Activated T-helper 9 cell treated with anti-CD3 and anti-CD28 coated beads, Interleukin-2, amount 50 U/mL, for 16 hours (primary cell): ENCODE results near the gene AAR2.

ENCODE experiments used
- DNase-seq: peaks from one replicate; pipeline ENCODE4 v3.0.0-alpha.2; 2020; ENCODE audit warnings: low read depth

The AAR2 gene

GRCh38 chr20:36260316-36260715 is 24.0 kb downstream of the AAR2 start:
- no peak for DNase-seq

DNA sequence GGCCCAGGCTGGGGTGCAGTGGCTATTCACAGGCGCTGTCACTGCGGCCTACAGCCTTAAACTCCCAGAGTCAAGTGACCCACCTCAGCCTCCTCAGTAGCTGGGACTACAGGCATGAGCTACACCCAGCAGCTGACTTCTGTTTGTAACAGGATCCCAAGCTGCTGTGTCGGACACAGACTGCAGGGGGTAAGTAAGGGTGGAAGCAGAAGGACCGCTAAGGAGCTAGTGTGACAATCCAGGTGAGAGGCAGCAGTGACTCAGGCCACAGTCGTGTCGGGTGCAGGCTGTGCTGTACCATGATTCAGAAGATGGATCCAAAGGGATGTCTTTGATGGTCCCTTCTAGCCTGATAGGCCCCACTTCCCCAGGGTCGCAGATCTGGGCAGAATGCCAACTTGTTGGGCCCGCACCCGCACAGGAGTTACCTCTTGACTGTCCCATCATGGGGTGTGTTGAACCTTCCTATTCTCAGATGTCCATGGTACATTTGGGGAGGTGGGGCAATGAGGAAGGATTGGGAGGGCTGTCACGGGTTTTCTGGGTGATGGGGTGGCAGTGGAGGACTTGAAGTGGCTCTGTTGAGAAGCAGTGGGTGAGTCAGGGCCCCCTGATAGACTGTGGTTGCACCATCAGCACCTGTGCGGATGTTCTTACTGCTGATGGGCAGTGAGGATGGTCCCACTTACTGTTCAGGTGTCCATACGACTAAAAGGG is 25.3 kb downstream of the AAR2 start:
- no peak for DNase-seq

DNA sequence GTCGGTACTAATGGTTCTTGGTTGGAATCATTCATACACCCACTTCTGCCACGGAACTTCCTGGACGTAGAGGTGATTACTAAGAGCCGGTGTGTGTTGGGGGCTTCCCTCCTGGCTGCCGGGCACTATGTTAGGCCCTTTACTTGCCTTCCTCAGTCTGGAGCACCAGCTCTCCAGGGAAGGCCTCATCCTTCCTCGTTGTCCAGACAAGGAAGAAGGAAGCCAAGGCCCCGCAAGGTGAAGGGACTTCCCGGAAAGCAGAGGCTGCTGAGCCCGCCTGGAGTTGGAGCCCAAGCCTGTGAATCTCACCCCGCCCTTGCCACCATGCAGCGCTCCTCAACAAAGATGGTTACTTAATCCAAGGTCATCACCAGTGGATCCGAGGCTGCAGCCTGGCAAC is 26.2 kb downstream of the AAR2 start:
- no peak for DNase-seq

DNA sequence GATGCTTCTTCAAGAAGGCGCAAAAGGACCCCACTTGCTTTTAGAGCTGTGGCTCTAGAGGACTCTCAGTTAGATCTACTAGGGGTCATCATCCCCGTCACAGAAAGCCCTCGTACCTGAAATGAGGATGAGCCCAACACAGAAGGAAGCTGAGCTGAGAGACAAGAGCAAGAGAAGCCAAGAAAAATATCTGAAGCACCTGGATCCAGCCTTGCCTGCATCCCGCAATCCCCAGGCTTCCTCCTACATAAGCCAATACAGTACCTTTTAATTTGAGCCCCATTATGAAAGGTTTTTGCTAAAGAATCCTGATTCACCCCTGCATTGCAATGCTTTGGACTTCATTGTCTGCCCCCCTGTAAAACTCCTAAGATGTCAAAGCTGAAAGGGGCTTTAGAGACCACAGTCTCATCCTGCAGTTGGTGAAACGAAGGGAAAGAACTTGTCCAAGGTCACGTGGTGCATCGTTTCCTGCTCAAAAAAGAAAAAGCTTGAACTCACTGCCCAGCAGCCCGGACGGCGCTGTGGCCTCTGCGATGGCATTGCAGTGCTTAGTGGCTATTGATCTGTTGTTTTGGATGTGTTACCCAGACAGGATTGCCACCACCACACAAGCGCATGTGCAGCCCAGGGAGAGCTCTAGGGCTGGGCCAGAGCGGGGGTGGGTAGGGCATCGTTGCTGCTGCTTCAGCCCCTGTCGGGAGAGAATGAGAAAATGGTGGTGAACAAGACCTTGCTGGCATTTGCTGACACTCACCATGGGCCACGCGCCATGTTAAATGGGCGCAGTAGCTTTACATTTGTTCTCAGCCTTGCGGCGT is 28.4 kb downstream of the AAR2 start:
- no peak for DNase-seq

GRCh38 chr20:36266189-36266588 is 29.9 kb downstream of the AAR2 start:
- DNase-seq = no peak

DNA sequence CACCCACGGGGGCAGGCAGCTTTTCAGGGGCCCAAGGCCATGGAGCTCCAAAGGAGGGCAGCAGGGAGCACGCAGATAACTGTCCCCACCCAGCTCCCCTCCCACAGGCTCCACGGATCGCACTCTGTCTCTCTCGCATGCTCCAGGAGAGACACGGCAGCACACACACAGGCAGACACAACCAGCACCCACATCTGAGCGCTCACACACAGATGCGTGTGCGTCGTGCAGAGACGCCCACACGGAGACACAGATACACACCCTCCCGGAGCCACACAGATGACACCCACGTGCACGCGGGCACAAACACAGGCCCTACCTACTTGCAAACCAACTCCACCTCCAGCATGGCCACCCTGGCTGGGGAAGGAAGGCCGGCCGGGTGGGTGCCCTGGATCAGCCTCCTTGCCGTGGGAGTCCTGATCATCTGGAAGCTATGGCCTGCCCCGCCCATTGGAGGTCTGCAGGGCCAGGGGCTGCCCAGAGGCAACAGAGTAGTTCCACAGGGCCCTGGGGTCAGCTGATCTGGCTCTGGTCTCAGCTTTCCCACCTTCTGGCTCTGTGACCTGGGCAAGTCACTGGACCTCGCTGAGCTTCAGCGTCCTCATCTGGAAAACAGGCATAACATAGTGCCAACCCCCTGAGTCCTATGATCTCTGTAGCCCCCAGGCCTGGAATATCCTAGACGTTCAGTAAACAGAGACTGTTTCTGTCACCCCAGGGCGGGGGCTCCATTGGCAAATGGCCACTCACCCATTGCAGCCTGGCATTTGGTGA is 31.5 kb downstream of the AAR2 start:
- no peak for DNase-seq

- no peak for DNase-seq
Observed at GRCh38 chr20:36268440-36269342, 32.4 kb downstream of the AAR2 start.

- no peak for DNase-seq
Observed at GRCh38 chr20:36269507-36269906, 33.2 kb downstream of the AAR2 start.

GRCh38 chr20:36270744-36271638 is 34.7 kb downstream of the AAR2 start:
- no peak for DNase-seq

DNA sequence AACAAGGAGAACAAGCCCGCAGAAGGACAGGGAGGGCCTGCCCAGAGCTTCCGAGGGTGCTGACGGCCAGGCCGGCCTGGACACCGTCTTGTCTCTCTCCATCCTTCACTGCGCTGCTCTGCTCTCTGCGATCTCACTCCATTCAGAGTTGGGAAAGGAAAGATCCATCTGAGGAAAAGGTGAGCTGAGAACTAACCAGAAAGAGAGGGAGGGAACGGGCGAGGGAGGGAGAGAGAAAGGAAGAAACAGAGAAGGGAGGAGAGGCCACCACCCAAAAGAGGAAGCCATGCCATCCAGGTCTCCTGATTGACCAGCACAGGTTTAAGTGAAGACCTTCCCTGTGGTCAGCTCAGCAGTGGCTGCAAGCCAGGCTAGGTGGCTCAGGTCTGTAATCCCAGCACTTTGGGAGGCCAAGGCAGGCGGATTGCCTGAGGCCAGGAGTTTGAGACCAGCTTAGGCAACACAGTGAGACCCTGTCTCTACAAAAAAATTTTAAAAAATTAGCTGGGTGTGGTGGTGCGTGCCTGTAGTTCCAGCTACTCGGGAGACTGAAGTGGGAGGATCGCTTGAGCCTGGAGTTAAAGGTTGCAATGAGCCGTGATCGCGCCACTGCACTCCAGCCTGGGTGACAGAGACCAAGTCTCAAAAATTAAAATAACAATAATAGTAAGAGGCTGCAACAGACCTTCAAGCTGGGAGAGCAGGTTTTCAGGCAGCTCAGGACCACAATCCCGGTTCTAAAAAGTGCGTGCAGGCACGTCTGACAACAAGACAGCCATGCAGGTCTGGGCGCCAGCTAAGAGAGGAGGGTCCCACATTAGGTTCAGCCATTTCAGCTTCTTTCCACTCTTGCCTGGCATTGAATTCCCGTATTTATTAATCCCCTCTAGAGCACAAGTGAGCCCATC is 35.6 kb downstream of the AAR2 start:
- no peak for DNase-seq

- DNase-seq = no peak
Observed at GRCh38 chr20:36272547-36273220, 36.4 kb downstream of the AAR2 start.

GRCh38 chr20:36273414-36274180 is 37.3 kb downstream of the AAR2 start:
- no peak for DNase-seq

- DNase-seq = no peak
Observed at GRCh38 chr20:36274181-36274841, 38.0 kb downstream of the AAR2 start.

DNA sequence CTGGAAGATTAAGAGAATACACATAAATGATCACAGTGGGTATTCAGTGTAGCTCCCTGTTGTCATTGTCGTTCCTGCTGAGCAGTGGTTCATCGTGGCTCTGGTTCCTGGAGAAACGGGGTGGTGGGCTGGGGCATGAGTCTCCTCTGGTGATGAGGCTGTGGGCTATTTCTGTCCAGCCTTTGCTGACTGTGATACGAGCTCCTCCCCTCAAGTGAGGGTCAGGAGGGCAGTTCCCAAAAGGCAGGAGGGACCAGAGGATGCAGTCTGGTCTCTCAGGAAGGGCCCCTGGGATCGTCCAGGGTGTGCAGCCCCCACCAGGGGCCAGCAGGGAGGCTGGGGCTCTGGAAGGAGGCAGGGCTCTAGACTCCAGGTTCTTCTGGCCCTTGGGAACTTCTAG is 38.7 kb downstream of the AAR2 start:
- DNase-seq = no peak

DNA sequence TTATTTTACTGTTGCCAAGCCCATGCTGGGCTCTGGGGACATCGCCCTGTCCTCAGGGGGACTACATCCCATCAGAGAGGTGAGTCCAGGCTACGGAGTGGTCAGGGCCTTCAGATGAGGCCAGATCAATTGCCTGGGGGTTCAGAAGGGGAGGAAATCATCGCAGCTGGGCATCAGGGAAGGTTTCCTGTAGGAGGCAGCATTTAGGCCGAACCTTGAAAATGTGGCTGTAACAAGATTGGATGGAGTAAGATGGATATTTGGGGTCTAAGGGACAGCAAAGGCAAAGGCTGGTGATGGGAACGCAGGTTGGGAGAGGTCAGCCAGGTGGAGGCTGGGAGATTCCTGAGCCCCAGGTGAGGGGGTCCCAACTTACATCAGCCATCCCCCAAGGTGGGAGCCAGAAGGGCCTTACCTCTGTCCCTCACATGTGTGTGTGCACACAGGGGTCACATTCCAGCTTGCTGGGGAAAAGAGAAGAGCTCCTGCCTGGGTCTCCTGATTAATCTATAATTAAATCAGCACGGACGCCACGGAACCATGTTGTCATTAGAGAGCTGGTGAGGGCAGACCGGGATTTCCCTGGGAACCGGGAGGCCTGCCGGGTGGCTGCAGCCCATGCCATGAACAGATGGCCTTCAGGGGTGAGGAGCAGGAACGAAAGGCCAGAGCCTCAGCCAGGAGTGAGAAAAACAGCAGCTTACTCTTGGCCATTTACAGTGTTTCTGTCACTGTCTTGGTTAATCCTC is 39.3 kb downstream of the AAR2 start:
- no peak for DNase-seq

- no peak for DNase-seq
Observed at GRCh38 chr20:36277546-36277945, 41.3 kb downstream of the AAR2 start.

GRCh38 chr20:36279362-36279761 is 43.1 kb downstream of the AAR2 start:
- DNase-seq = no peak
